Left colon (tissue), 2 donors: ENCODE results near the gene NUP85. TPM values are rescaled to one million over a fixed set of nuclear protein-coding genes. Genes with fewer than 3 reads are reported as not detected.
"Not testable (repeated sequence)": the region's sequence is repeated elsewhere in the genome, so short reads cannot be mapped to it uniquely, and the experiment has no call there.

Source experiments
- ATAC-seq: fragments of 200-7000 bp; cut with Tn5 transposase; one replicate; pipeline ENCODE4 v1.9.1; 2020; ENCODE audit warnings: mild to moderate bottlenecking, moderate library complexity
- DNase-seq, 2 donors: peaks; one replicate each; pipeline ENCODE4 v3.0.0-alpha.2; 2020
- intact Hi-C, 2 donors: fragments of 100-400 bp; cut with DNase I in 1 of 2; cut with micrococcal nuclease in 1 of 2; formaldehyde crosslinking; loops; one replicate each; pipeline versions ENCODE4 v1.11.2 to v1.14.0; 2022; cut with DNase I, micrococcal nuclease
- long read RNA-seq: library from polyadenylated mRNA; unstranded; transcript quantifications from one replicate; pipeline ENCODE4 v2.0.0, GENCODE V29; 2021
- total RNA-seq, 2 donors: library from RNA; stranded (reverse); fragmentation: NEBNext Ultra II Directional; extraction: Animal tissue kit (Norgen Biotek cat#: 25700); gene quantifications; one replicate each; pipeline ENCODE4 v1.2.1, GENCODE V29; 2021
- donor health status: DM: no; HTN: no; CAD: no.
- donor health status: DM: yes; HTN: yes; CAD: no.

NUP85 gene
- total RNA-seq = 10 to 100 TPM; 43.9 to 56.3 TPM
- long read RNA-seq, transcript NUP85-201 (19 exons, 2,121 nt) = major isoform, 40 of 56 reads
- long read RNA-seq, partial matches to known transcripts = 6 of 56 reads
- long read RNA-seq, other reads (novel, unspliced or antisense) = 10 of 56 reads

- peak; percentile 91 for ATAC-seq
- peak; percentile 92 to 96 for DNase-seq
- intact Hi-C loops = loop anchor here in 1 of 2 donors (10.0 kb wide), 1 partner anchor 90 kb away; no protein-coding TSS in a partner anchor
Observed at GRCh38 chr17:75205037-75205792, at the start of gene NUP85. Gene NUP85 (plus strand): TSS chr17:75205679. CDS start chr17:75205762, 83 bp downstream.

DNA sequence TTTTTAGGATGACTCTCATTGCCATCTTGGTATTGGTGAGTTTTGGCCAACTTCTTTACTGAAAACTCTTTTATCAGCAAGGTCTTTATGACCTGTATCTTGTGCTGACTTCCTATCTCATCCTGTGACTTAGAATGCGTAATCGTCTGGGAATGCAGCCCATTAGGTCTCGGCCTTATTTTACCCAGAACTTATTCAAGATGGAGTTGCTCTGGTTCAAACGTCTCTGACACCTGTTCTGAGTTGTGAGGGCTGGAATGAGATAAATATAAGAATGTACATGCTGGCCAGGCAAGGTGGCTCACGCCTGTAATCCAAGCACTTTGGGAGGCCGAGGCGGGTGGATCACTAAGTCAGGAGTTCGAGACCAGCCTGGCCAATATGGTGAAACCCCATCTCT lies 47.0 kb upstream of the NUP85 start:
- intact Hi-C loops, DNase-seq, ATAC-seq: not testable (repeated sequence)

GRCh38 chr17:75159196-75160031 lies 46.1 kb upstream of the NUP85 start:
- ATAC-seq = peak; percentile 5
- intact Hi-C loops = no loop called here
- DNase-seq = no peak

- intact Hi-C loops = no loop called here
- ATAC-seq = no peak
- DNase-seq = no peak
Observed at GRCh38 chr17:75160211-75160610, 45.3 kb upstream of the NUP85 start.

DNA sequence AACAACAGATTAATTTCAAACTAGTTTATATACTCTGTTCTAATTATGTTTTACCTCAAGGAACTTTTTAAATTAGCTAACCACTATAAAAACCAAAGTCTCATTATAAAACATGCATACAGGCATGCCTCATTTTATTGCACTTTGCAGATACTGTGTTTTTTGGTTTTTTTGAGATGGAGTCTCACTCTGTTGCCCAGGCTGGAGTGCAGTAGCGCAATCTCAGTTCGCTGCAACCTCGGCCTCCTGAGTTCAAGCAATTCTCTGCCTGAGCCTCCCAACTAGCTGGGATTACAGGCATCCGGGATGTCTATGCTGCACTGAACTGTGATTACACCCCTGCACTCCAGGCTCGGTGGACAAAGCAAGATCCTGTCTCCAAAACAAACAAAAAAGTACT lies 42.4 kb upstream of the NUP85 start:
- DNase-seq = no peak
- intact Hi-C loops = no loop called here

DNA sequence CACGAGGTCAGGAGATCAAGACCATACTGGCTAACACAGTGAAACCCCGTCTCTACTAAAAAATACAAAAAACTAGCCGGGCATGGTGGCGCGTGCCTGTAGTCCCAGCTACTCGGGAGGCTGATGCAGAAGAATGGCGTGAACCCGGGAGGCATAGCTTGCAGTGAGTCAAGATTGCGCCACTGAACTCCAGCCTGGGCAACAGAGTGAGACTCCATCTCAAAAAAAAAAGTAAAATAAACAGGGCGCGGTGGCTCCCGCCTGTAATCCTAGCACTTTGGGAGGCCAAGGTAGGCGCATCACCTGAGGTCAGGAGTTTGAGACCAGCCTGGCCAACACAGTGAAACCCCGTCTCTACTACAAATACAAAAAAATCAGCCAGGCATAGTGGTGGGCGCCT lies 40.9 kb upstream of the NUP85 start:
- intact Hi-C loops, ATAC-seq, DNase-seq: not testable (repeated sequence)

More for the DNA sequence above, 42.4 kb upstream of the NUP85 start:
- ATAC-seq = no peak

DNA sequence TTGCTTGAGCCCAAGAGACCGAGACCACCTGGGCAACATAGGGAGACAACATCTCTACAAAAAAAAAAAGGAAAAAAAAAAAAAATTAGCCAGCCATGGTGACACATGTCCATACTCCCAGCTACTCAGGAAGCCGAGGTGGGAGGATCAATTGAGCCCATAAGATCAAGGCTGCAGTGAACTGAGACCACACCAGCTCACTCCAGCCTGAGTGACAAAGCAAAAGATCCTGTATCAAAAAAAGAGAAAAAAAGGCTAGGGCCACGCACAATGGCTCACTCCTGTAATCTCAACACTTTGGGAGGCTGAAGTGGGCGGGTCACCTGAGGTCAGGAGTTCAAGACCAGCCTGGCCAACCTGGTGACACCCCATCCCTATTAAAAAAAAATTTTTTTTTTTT lies 36.5 kb upstream of the NUP85 start:
- ATAC-seq = no peak
- intact Hi-C loops = no loop called here
- no peak for DNase-seq

GRCh38 chr17:75173526-75173925 lies 32.0 kb upstream of the NUP85 start:
- intact Hi-C loops = loop anchor here in 1 of 2 donors (5.0 kb wide), 1 partner anchor 61 kb away; no protein-coding TSS in a partner anchor
- ATAC-seq = no peak
- no peak for DNase-seq

DNA sequence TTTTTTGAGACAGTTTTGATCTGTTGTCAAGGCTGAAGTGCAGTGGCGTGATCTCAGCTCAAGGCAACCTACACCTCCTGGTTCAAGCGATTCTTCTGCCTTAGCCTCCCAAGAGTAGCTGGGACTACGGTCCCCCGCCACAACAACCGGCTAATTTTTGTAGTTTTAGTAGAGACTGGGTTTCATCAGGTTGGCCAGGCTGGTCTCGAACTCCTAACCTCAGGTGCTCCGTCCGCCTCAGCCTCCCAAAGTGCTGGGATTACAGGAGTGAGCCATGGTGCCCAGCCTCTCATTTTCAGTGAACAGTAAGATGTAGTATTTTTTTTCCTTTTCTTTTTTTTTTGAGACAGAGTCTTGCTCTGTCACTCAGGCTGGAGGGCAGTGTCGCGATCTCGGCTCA lies 30.5 kb upstream of the NUP85 start:
- intact Hi-C loops = loop anchor here in 1 of 2 donors (5.0 kb wide), 1 partner anchor 63 kb away; no protein-coding TSS in a partner anchor
- no peak for DNase-seq
- no peak for ATAC-seq

GRCh38 chr17:75176625-75177024 lies 28.9 kb upstream of the NUP85 start:
- DNase-seq = no peak
- ATAC-seq = no peak
- intact Hi-C loops = no loop called here

- DNase-seq = no peak
- intact Hi-C loops = no loop called here
- ATAC-seq = no peak
Observed at GRCh38 chr17:75178453-75178852, 27.0 kb upstream of the NUP85 start.

DNA sequence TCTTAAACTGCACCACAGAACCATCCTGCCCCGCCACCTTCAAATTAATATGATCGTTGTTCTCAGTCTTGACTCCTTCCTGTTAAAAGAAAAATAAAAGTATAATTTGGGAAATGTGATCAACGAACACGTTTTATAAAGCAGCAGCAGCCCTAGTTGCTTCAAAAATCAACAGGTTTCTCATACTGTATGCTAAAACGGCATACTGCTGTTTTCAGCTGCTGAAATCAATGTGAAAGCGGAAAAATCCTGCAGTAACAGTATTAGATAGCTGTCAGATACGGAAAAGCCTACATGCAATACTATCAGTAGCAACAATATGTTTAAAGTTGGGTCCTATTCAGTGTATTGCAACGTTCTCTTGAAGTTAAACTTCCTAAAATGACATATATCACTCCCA lies 24.4 kb upstream of the NUP85 start:
- intact Hi-C loops = no loop called here
- DNase-seq = no peak
- no peak for ATAC-seq

GRCh38 chr17:75181608-75182318 lies 23.7 kb upstream of the NUP85 start:
- intact Hi-C loops = no loop called here
- peak in 1 of 2 donors; percentile 59 for DNase-seq
- peak; percentile 1 for ATAC-seq

- intact Hi-C loops = no loop called here
- peak in 1 of 2 donors; percentile 36 for DNase-seq
- peak; percentile 4 for ATAC-seq
Observed at GRCh38 chr17:75182319-75182568, 23.2 kb upstream of the NUP85 start.

- intact Hi-C loops = no loop called here
- ATAC-seq = peak; percentile 93
- peak; percentile 94 to 97 for DNase-seq
Observed at GRCh38 chr17:75182569-75183436, 22.7 kb upstream of the NUP85 start, which contains the start of gene SUMO2. Gene SUMO2 (minus strand): TSS chr17:75182959. CDS start chr17:75182834, 125 bp downstream.

- intact Hi-C loops = no loop called here
Observed at GRCh38 chr17:75183999-75184884, 21.2 kb upstream of the NUP85 start.

GRCh38 chr17:75188614-75189013 lies 16.9 kb upstream of the NUP85 start:
- intact Hi-C loops = no loop called here
- DNase-seq = no peak
- no peak for ATAC-seq

More at GRCh38 chr17:75183999-75184884, 21.2 kb upstream of the NUP85 start:
- ATAC-seq = no peak
- no peak for DNase-seq
